NCI-H146 (cell line): ENCODE measurements around the gene SSR4.
"Not testable (repeated sequence)": the region's sequence is repeated elsewhere in the genome, so short reads cannot be mapped to it uniquely, and the experiment has no call there.

Source experiments
- DNase-seq: peaks from one replicate; lab custom pipeline; 2025; lab: John Stamatoyannopoulos, UW

SSR4 gene

DNA sequence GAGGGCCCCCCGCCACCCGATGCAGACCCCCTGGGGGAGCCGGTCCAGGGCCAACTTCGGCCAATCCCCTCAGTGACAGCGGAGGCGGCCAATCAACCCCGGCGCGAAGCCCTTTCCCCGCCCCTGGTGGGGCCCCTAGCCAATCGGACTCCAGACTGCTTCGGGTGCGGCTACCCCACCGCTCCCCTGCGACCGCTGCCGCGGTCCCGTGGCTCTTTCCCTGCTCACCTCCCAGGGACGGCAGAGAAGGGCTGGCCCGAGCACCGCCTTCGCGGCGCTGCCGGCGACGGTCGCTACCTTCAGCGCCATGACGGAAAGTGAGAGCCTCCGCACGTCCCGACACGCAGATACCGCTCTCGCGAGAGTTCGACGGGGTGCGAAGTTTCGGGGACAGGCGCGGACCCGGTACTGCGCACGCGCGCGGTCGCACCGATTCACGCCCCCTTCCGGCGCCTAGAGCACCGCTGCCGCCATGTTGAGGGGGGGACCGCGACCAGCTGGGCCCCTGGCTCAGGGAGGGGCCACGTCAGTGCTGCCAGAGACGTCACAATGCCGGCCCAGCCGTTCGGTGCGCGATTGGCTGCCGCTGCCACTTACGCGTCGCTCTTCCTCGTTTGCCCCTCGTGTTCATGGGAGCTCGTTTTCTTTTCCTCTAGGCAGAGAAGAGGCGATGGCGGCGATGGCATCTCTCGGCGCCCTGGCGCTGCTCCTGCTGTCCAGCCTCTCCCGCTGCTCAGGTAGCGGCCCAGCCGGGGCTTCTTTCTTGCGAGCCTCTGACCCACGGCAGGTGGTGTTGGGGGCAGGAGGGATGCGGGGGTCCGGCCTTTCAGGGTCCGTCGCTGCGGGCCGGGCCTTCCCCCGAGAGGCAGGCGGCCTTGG, at the start of gene SSR4, which contains the start of gene IDH3G:
SSR4 (plus strand) TSS at position 651 of the 879 bp plus-strand sequence; CDS start at position 671, 20 bp downstream.
IDH3G (minus strand) TSS at position 358 of the 879 bp plus-strand sequence; CDS start at position 309, 49 bp downstream.
- DNase-seq: peak; percentile 96

GRCh38 chrX:153745067-153745433, 49.4 kb upstream of the SSR4 start:
- DNase-seq: not testable (repeated sequence)

- no peak for DNase-seq
Measured at GRCh38 chrX:153746359-153746758, 48.1 kb upstream of the SSR4 start.

DNA sequence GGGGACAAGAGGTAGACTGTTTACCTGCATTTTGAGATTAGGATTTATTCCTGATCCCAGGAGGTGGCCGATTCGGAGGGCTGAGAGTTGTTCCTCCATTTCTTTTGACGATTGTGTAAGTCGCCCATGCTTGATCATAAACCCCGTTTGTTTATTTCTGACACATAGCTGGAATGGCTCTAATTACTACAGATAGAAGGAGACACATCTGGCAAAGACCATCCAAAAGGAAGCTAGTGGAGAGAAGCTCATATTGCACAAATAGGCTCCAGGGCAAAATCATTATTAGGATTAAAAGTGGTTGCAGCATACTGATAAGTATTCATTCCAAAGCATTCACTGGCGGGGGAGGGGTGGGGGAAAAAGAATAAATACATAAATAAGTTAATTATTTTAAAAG, 47.5 kb upstream of the SSR4 start:
- DNase-seq: not testable (repeated sequence)

- DNase-seq: not testable (repeated sequence)
Measured at GRCh38 chrX:153749017-153749416, 45.5 kb upstream of the SSR4 start.

- DNase-seq: no peak
Measured at GRCh38 chrX:153750127-153750774, 44.2 kb upstream of the SSR4 start.

GRCh38 chrX:153755136-153755535, 39.3 kb upstream of the SSR4 start:
- no peak for DNase-seq

GRCh38 chrX:153761863-153762262, 32.6 kb upstream of the SSR4 start:
- no peak for DNase-seq

DNA sequence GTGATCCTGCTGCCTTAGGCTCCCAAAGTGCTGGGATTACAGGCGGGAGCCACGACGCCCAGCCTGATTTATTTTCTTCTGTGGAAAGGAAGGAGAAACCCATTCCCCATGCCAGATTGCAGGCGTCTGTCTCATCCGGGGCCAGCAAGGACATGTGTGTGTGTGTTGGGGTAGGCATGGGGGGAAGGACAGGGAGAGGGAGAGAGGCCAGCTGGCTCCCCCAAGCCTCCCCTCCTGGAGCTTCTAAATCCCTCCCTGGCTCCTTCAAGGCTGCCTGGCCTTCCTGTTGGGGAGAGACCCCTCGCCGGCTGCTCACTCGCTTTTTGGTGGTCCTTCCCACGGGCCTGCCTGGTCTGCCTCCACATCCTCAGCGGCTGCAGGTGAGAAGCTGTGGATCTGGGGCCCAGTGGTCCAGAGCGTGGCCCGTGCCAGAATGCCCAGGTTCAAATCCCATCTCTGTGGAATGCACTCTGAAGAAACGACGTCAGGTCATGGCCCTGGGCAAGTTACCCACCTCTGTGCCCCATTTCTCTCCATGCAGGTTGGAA, 31.8 kb upstream of the SSR4 start:
- no peak for DNase-seq

DNA sequence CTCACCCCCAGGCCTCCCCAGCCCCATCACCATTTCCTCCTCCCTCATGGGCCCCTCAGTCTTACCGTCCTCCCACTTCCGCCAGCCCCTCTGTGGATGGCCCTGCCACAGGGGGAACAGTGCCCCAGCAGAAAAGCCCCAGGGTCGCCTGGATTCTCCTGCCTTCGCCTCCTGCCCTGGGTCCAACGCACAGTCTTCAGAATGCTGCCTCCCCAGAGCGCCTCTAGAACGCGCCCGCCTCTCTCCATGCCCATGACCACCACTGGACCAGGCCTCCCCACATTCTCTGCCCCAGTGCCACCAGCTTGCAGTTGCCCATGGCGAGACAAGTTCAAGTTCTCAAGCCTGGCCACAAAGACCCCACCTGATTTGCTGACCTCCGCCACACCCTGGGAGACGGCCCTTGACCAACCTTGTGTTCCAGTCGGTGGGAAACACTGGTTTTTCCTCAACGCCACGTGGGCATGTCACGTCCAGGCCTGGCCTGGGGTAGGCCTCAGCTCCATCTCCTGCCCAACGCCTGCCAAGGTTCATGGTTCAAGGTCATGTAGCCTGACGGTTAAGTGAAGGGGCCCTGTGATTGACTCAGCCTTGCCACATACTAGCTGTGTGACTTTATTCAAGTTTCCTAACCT, 31.1 kb upstream of the SSR4 start:
- DNase-seq: no peak

DNA sequence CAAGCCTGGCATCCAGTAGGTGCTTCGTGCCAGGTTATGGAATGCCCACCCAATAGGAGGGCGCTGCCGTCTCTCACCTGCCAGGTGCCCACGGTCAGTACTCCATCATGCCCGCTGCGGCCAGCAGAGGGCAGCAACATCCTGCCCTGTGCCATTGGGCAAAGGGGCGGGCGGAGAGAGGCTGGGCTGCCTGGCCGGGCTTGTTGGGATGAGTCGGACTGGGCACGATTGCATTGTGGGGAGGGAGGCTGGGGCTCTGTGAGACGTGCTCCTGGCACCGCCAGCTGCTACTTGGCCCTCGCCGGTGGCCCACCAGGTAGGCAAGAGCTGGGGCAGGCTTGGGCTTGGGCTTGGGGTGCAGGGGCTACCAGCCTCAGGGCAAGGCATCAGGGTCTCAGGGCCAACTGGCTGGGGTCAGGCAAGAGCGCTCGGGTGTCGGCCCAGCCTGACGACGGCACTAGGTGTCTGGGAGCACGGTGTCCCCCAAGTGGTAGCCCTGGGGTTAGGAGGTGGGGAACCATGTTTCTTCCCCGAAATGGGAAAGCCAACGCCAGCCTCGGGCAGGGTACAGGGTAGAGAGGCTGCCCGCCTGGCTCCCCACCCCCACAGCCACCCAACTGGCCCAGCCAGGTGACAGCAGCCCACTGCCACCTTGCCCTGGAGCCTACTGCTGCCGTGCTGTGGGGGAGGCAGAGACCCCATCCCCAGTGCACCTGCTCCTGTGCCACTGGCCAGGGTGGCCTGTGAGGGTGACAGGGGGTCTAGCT, 30.3 kb upstream of the SSR4 start, which contains the start of gene PLXNB3:
PLXNB3 (plus strand) TSS at position 261 of the 767 bp plus-strand sequence. CDS start 1,287 bp downstream, outside the sequence.
- peak; percentile 67 for DNase-seq

GRCh38 chrX:153764786-153765137, 29.7 kb upstream of the SSR4 start:
- DNase-seq: no peak

GRCh38 chrX:153765138-153766079, 29.1 kb upstream of the SSR4 start:
- no peak for DNase-seq

- DNase-seq: no peak
Measured at GRCh38 chrX:153766098-153766817, 28.2 kb upstream of the SSR4 start.

DNA sequence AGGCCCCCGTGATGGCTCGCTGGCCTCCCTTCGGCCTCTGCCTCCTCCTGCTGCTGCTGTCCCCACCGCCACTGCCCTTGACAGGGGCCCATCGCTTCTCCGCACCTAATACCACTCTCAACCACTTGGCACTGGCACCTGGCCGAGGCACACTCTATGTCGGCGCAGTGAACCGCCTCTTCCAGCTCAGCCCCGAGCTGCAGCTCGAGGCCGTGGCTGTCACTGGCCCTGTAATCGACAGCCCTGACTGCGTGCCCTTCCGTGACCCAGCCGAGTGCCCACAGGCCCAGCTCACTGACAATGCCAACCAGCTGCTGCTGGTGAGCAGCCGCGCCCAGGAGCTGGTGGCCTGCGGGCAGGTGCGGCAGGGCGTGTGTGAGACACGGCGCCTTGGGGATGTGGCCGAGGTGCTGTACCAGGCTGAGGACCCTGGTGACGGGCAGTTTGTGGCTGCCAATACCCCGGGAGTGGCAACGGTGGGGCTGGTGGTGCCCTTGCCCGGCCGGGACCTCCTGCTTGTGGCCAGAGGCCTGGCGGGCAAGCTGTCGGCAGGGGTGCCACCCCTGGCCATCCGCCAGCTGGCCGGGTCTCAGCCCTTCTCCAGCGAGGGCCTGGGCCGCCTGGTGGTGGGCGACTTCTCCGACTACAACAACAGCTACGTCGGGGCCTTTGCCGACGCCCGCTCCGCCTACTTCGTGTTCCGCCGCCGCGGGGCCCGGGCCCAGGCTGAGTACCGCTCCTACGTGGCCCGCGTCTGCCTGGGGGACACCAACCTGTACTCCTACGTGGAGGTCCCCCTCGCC, 27.4 kb upstream of the SSR4 start:
- no peak for DNase-seq

DNA sequence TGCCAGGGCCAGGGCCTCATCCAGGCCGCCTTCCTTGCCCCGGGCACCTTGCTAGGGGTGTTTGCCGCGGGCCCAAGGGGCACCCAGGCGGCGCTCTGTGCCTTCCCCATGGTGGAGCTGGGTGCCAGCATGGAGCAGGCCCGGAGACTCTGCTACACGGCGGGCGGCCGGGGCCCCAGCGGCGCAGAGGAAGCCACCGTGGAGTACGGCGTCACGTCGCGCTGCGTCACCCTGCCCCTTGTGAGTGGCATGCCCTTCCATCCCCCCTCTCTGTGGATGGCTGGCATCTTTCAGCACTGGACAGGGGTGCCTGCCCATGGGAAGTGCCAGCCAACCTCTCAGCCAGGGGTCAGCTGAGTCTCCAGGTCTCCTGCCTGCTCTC, 26.8 kb upstream of the SSR4 start:
- DNase-seq: no peak

DNA sequence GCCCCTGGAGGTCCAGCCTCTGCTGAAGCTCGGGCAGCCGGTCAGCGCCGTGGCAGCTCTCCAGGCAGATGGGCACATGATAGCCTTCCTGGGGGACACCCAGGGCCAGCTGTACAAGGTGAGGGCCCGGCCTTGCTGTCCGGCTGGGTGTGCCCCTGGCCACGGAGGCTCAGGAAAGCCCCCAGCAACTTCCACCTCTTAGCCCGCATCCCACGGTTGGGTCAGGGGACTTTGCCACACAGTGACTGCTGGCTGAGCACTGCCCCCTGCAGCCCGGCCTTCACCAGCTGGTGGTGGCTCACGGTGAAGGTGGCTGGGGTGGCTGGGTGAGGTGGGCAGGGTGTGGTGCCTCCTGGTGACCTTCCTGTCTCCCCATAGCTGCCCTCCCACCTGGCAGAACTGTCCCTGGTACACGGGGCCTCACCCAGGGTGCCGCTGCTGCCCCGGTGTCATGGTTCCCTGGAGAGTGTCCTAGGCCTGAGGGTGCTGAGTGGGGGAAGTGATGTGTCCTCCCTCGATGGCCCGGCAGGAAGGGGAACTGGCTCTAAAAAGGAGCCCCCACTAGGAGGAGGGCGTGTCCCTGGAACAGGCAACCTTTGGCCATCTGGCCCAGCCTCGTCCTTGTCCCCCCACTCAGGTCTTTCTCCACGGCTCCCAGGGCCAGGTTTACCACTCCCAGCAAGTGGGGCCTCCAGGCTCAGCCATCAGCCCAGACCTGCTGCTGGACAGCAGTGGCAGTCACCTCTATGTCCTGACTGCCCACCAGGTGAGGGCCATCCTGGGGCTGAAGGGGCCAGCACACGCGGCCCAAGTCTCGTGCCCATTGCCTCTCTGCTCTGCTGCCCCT, 25.9 kb upstream of the SSR4 start:
- DNase-seq: no peak
